Activated CD4-positive, alpha-beta T cell treated with anti-CD3 and anti-CD28 coated beads, Interleukin-2, Interleukin-6, amounts not matched to agents 100 ng/mL and 50 ng/mL, durations not matched to agents 16 hours and 8 hours (primary cell): Measurements from ENCODE around the gene ADGRG1.

Source experiments
- DNase-seq: peaks from one replicate; pipeline ENCODE4 v3.0.0-alpha.2; 2020

Gene ADGRG1

DNA sequence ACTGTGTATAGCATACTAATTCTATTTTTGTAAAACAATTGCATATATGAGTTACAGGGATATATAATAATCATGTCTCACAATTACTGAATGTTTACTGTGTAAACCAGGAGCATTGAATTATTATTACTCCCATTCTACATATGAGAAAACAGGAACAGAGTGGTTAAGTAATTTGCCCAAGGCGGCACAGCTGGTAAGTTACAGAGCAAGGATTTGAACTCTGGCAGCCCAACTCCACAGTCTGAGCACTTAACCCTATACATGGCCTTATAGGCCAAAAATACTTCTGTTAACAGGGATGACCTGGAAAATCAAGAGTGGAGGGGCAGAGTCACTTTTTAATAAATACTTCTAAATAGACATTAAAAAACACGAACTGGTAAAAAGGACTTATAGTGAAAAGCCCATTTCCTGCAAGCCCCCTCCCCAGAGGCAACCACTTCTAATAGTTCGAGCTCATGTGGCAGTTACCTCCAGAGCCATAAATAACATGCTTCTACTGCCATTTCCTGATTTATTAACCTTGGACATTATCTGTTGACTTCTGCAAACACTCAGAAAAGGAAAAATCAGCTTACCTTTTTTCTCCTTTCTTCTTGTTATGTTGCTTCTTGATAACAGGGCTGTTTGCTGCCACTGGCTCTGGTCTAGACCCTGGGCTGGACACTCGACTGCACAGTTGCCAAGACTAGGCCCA lies 22.1 kb upstream of the ADGRG1 start:
- DNase-seq: no peak

DNA sequence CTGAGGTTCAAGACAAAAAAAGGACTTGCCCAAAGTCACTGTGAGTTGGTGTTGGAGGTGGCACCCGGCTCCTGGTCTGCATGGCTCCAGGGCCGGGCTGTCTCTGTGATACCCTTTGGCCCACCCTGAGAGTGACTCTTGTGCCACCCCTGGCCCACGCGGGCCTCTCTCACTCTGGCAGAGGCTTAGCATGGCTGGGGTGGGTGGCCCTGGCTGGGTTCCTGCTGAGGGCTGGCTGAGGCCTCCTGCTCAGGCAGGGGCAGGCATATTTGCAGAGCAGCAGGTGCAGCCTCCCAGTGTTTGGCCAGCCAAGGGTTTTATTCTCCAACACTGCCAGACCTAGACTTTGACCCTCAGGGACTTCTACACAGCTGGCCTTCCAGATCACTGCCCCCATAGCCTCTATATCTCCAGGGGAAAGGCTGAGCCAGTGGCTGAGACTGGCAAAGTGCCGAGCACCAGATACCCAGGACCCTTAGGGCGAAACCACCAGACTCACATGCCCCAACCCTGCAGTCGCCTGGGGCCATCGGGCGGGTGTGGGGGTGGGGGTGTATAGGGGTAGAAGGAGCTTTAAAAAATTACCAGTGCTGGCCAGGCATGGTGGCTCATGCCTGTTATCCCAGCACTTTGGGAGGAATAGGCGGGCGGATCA lies 21.5 kb upstream of the ADGRG1 start:
- no peak for DNase-seq

DNA sequence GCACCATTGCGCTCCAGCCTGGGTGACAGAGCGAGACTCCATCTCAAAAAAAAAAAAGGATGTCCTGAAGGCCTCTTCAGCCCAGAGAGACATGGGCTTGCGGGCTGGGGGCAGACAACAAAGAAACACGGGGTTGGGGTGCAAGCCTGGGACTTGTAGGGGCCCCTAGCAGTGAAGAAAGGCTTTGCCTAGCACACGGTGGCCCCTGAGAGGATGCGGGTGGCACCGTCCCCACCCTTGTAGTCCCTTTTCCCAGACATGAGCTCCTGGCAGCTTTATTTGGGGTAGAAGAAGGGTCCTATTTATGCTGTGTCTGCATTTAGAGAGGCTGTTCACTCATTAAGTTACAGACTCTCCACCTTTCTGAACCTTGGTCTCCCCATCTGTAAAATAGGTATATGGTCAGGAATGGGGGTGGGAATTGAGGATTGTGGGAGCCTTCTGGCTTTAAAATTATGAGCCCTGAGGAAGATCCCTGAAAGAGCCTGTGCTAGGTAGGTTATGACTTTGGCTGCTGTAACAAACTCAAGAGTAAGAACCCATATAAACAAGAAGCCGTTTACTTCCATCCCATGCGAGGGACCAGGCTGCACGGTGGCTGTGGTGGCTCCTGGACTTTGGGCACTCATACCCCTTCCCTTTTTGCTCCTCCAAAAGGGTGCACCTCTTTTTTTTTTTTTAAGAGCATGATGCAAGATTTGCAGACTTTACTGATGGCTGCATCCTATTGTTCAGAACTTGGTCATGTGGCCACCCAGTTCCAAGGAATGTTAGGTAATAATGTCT lies 20.6 kb upstream of the ADGRG1 start:
- no peak for DNase-seq

DNA sequence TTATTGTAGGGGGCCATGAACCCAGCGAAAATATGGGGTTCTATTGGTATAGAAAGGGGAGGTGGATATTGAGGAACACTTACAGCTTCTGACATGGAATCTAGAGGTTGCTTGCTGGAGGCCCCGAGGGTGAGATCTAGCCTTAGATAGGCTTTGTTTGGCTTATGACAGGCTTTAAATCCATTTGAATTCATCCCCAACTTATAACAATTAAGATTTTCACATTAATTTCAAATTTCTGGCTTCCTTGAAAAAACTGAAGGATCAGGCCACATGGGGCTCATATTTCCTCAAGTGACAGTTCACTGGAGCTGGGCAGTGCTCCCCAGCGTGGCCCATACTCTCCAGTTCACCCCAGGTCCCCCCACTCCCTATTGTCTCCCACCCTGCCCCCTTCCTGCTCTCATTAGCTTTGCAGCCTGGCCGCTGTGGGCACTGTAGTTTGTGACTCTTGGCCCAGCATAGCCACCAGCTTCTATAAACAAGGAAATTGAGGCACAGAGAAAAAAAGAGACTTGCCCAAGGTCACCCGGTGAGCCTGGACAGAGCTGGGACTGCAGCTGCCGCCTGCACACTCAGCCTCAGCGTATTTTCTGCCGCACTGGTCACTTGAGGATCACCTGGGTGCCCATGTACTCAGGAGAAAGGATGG lies 19.8 kb upstream of the ADGRG1 start:
- no peak for DNase-seq

DNA sequence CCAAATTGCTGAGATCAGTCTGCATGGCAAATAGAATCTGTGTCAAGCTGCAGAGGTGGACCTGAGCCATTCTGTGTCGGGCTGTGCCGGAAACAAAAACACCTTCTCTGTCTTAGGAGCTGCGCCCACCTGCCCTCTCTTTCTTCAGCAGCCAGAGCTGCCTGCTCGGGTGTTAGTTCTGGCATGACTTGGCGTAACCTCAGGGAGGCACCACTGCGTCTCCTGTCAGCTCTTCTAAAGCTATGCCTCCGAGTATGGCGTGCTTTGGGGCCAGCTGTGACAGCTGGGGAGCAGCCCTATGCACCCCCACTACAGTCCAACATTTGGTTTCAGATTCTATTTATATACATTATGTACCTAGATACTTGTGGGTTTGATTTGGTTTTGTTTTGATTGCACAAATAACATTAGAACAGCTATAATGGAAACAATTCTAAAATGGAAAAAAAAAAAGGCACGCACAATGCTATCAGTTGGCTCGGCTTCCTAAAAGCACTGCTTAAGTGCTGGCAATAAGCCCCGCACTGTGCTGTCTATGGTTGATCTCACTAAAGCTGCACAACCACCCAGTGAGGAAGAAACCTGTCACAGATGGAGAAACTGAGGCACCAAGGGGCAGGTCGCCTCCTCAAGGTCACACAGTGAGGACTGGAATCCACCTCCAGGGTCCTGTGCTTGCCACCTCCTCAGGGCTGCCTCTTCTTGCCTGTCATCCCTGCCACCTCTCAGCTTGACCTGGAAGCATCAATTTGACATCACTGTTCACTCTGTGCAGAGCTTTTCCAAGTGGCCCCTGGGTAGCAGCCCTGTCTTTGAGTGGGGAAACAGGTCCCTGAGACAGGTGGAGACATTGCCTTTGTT lies 18.7 kb upstream of the ADGRG1 start:
- peak; percentile 97 for DNase-seq

DNA sequence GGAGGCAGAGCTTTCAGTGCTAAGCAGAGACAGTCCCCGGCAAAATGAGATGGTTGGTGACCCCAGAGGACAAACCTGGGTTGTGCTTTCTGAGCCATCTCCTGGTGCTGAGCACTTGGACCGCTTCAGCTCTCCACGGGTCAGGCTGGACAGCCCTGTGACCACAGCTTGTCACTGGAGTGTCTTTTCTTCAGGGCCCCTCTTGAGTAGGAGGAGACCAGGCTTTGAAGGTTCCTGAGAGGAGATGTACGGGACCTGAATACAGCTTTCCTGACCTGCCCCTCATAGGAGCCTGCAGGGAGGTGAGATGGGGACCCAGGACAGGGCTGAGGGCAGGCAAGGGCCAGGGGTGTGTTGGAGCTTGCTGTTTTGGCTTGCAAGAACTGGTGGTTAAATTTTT lies 17.8 kb upstream of the ADGRG1 start:
- no peak for DNase-seq

DNA sequence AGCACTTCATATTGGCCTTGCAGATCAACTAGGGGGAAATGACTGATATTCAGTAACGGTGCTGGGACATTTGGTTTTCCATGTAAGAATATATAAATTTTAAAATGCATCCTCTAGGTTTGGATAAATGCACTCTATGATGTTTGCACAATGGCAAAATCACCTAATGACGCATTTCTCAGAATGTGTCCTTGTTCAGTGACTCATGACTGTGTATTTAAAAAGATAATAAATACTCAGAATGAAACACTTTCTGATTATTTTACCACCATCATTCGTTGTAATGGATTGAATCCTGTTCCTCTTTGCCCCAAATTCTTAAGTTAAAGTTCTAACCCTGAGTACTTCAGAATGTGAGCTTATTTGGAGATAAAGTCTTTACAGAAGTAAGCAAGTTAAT lies 17.2 kb upstream of the ADGRG1 start:
- DNase-seq: peak; percentile 72

DNA sequence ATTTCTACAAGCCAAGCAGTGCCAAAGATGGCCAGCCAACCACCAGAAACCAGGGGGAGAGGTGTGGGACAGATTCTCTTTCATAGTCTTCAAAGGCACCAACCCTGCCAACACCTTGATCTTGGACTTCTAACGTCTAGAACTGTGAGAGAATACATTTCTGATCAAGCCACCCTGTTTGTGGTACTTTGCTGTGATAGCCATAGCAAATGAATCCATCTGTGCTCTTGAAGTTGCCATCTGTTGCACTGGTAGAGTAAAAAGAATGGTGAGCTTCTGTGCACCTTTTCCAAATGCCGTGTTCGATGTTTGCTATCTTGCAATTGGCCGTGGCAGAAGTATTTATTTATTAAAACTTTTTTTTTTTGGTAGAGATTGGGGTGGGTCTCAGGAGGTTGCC lies 16.7 kb upstream of the ADGRG1 start:
- DNase-seq: no peak

DNA sequence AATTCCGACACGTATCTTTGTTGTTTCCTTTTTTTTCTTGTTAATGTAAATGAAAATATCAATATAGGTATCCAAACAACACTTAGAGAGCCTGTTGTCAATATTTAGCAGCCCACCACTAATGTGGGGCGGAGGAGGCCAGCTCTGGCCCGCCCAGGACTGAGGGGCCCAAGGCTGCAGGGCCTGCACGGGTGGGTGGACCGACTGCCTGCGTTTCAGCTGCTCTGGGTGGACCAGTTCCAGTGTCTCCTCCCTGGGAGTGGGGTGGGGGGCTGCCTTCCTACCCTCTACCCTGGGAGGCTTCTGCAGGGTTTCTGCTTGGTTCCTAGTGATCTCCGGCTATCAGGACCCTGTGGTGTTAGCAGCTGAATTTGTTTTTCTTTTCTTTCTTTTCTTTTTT lies 15.9 kb upstream of the ADGRG1 start:
- no peak for DNase-seq

DNA sequence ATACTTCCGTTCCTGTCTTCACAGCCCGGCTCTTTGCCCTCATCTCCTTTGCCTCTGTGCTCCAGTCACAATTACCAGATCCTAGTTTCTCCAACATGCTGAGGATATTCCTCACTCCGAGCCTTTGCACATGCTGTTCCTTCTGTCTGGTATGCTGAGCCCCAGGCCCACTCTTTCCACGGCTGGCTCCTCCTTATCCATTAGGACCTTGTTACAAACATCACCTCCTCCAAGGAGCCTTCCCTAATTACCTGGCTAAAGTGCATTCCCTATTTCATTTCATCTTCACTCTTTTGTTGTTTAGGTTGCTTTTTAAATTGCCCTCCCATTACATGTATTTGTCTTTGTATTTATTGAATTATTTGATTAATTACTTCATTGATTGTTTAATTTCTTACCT lies 14.9 kb upstream of the ADGRG1 start:
- DNase-seq: no peak

DNA sequence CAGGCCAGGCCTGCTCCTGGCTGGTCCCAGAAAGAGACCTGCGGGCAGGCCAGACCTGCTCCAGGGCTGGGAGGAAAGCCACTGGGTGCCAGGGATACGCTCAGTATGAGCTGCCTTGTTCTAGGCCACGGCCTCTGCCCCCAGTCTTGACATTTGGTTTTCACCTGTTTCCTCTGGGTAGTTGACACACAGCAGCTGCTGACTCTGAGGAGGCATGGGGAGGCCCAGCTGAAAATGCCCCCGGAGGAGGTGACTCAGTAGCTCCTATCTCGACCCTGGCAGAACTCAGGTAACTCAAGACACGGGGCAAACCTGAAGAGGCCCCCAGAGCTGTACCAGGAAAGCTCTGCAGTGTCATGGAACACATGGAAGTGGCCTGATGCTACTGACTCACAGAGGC lies 13.9 kb upstream of the ADGRG1 start:
- DNase-seq: peak; percentile 48

DNA sequence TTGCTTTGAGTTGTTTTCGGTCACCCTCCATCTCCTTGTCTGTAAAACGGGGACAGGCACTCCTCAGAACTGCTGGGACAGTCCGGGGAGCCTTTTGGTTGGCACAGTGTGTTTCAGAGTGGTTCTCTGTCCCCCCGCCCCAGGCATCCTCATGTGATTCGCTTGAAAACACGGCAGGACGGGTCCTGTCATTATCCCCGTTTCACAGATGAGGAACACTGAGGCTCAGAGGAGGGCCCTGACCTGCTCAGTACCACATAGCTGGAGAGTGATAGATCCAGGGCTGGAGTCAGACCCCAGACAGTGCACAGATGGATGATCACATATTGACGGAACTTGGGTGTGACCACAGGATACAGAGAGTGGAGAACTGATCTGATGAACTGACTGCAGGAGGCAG lies 13.5 kb upstream of the ADGRG1 start:
- no peak for DNase-seq

DNA sequence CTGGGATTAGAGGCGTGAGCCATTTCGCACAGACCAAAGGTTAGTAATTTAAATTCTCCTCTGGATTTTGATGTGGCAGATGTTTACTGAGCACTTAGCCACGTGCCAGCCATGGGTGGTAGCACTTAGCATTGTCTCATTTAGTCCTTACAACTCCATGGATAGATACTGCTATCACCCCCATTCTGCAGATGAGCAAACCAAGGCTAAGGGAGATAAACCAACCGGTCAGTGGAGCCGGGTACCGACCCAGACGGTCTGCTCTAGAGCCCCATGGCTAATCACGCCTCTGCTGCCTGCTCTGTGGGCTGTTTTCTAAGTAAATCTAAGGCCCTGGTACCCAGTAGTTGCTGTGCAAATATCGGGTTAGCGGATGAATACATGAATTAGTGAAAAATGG lies 12.6 kb upstream of the ADGRG1 start:
- no peak for DNase-seq

DNA sequence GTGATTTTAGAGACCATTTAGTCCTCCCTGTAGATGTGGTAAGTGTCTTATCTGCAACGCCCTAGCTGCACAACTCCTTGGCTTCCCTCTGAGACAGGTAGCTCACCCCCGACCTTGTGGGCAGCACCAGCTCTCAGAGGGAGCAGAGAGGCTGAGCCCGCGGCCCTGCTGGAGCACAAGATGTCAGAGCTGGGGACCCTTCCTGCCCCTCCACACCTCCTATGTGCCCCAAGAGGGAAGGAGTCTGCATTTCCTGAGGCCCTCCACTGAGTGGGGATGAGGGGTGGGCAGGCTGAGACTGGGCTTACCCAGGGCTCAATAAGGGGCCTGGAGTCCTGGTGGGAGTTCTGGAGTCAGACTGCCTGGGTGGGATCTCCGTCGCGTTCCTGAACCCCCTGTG lies 12.2 kb upstream of the ADGRG1 start:
- no peak for DNase-seq

DNA sequence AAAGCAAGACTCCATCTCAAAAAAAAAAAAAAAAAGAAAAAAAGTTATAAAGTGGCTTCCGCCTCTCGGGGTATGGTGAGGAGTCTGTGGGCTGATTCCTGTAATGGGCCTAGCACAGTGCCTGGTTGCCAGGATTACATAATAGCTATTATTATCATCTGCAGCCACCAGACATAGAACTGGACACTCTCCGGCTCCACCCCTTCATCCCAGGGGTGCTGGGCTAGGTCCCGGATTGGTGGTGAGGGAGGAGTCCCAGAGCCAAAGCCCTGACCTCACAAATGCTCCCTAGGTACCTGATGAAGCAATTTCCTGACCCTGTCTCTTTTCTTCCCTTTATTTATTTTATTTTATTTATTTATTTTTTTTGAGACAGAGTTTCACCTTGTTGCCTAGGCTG lies 11.6 kb upstream of the ADGRG1 start:
- DNase-seq: no peak

DNA sequence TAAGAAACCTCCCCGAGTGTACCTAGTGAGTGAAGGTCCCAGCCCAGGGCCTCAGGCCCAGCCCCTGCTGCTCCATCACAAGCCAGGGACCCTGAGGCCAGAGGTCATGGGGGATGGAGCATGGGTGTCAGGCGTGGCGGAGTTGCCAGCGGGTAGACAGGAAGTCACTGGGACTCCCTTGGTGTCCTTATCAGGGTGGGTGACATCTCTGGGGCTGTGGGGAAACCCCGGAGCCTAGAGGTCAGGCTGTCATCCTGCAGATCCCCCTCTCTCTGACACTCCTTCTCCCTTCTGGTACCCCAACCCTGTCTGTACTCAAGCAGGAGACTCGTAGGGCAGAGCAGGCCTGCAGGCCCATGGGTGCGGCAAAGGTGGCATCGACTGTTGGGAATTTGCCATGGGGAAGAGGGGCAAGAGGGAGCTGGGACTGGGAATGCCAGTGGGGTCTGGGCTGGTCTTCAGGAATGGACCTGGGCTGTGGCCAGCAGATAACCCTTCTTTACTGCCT lies 10.8 kb upstream of the ADGRG1 start:
- no peak for DNase-seq

DNA sequence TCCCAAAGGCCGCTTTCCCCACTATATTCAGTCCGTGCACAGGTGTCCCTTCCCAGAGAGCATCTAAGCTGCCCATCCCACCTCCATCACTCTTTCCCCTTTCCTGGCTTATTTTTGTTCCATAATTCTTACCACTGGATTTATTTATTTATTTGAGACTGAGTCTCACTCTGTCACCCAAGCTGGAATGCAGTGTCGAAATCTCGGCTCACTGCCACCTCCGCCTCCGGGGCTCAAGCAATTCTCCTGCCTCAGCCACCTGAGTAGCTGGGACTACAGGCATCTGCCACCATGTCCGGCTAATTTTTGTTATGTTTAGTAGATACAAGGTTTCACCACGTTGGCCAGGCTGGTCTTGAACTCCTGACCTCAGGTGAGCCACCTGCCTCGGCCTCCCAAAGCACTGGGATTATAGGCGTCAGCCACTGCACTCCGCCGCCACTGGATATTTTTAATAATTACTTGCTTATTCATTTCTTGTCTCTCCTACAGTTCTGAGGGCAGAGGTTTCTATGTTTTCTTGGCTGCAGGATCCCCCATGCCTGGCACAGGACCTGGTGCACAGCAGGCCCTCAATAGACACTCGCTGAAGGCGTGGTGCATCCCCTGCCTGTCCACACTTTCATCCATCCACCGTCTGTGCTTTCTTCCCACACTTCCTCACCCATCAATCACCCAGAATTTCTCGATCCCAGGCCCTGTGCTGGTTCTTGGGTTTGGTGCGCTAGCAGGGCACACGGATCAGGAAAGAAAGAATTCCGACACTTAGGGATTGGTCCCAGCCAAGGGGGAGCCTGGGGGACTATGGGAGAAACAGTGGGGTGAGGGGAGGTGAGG lies 9.9 kb upstream of the ADGRG1 start:
- DNase-seq: no peak

DNA sequence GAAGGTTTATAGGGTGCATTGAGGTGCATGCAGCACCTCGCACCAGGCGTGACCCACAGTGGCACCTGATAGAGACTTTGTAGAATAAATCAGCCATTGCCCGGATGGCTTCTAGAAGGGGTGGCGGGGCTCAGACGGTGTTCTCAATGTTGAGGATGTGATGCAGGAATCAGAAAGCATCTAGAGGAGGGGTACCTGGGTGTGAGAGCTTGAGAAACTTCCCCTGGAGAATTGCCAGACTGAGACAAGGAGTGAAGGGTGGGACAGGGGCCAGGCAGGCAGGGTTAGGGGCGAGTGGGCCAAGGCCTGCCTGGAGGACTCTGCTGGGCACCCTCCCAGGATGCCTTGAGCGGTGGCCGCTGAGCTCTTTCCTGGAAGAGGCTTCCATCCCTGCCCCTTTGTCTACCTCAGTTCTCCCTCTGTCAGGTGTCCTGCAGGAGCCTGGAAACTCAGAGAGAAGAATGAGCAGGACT lies 9.3 kb upstream of the ADGRG1 start:
- no peak for DNase-seq

DNA sequence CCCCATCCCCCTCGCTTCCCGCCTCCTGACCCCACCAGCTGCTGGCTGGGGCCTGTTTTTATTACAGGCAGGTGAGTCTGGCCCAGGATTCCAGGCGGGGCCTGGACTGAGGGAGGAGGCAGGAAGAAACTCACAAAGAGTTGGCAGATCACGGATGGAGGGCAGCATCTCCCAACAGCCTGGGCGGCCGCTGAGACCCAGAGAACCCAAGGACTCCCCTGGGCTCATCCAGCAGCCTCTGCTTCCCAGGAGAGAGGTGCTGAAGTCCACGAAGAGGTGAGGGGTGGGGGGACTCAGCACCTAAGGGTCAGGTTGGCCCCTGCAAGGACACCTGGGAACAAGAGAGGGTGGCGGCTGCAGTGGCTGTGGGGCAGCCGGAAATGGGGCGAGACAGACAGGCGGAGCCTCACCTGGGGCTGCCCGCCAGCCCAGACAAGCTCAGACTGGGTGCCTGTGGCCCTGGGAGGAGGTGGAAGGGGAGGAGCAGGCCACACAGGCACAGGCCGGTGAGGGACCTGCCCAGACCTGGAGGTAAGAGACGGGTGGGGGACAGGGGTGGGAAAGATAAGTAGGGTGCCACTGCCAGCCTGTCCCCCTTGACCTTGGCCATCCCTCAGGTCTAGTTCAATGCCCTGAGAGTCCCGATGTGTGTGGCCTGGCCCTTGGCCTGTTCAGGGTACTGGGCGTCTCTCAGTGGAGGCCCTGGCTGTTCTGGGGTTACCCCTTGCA lies 8.7 kb upstream of the ADGRG1 start:
- DNase-seq: no peak
